Measurements from ENCODE around the gene CLIP3.

CLIP3 gene

GRCh38 chr19:35975608-35976214, 57.0 kb downstream of the CLIP3 start:
- DNase-seq: no peak

DNA sequence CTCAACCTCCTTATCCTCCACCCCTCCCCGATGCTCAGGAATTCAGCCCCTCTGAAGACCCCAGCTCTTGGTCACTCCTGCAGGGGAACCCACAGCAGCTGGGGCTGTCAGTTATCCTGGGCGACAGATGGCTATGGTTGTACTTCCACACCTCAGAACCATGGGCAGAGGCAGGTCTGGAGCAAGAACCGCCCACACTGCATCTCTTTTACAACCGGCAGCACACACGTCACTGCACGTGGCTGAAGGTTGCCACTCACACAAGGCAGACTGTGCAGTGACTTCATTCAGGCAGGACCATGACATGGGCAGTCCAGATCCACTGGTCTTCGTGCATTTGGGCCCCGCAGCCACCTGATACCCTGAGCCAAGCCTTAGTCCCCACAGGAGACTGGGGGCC, 59.2 kb downstream of the CLIP3 start:
- peak; percentile 63 for DNase-seq

GRCh38 chr19:35966771-35967170, 65.9 kb downstream of the CLIP3 start:
- no peak for DNase-seq
